Measurements from ENCODE around the gene APH1B.
"Not testable (repeated sequence)": the region's sequence is repeated elsewhere in the genome, so short reads cannot be mapped to it uniquely, and the experiment has no call there.

Gene APH1B

DNA sequence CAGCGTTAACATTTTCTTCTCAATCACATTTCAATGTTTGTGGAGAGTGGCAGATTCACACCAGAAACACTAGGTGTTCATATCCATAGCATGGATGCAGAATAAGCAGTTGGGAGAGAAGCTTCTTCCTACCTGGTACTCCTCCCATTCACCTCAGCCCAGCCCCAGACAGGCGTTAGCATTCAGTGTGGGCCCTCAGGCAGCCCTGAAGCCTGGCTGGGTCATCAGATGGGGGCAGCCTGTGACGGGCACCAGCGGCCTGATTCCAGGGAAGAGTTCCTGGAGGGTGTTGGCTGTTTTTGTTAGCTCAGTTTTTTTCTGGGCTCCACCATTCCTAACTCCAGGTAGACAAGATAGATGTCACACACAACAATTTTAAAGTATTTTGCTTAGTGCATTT, 31.1 kb downstream of the APH1B start:
- TF ChIP-seq SP1 (IDR thresholded peaks at IDR 0.05) (no peak), FOXK2 (IDR thresholded peaks at IDR 0.05) (no peak), ELF4 (IDR thresholded peaks at IDR 0.05) (no peak)
- ChIA-PET CTCF (no interaction called here), POLR2A (no interaction called here)
- DNase-seq (ENCODE audit: extremely low spot score): no peak

DNA sequence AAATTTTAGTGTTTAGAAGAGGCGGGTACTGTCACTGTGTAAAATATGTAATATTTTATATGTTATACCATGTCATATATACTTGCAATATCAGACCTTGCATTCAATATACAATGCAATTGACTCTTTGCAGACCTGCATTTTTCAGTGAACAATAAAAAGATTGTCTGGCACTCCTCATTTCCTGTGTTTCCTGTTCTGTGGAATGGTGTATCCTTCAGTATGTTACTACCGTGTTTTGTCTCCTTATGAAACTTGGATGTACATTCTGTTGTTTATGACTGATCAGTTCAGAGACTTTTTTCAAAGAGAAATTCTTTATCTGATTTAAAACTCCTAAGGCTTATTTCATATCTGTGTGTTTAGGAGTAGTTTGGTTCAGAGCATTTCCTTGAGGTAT, 31.5 kb downstream of the APH1B start:
- POLR2A ChIA-PET: no interaction called here
- TF ChIP-seq CTBP1 (IDR thresholded peaks at IDR 0.05; ENCODE audit: borderline replicate concordance) (no peak), FOXM1 (IDR thresholded peaks at IDR 0.05; ENCODE audit: borderline replicate concordance) (no peak), ARNT (IDR thresholded peaks at IDR 0.05) (no peak), L3MBTL2 (conservative IDR thresholded peaks at IDR 0.05) (no peak), FOXK2 (IDR thresholded peaks at IDR 0.05) (no peak)
- CTCF ChIA-PET: no interaction called here
- DNase-seq (ENCODE audit: extremely low spot score): no peak

DNA sequence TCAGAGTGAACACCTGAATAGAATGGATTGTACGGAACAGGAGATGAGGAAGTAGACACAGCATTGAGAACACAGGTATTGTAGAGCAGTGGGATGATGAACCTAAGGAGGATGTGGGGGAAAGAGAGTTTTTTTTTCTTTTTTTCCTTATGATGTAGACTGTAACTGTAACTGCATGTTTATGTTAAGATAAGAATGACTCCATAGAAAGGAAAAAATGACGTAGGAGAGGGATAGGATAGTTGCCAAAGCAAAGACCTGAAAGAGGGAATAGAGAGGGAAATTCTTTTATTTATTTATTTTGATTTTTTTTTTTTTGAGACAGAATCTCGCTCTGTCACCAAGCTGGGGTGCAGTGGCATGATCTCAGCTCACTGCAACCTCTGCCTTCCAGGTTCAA, 33.2 kb downstream of the APH1B start:
- POLR2A ChIA-PET: no interaction called here
- CTCF ChIA-PET: no interaction called here
- TF ChIP-seq SP1 (IDR thresholded peaks at IDR 0.05) (no peak), FOXA1 (IDR thresholded peaks at IDR 0.05) (no peak), TARDBP (IDR thresholded peaks at IDR 0.05) (no peak), ELF4 (IDR thresholded peaks at IDR 0.05) (no peak), FOXK2 (IDR thresholded peaks at IDR 0.05) (no peak), FOXM1 (IDR thresholded peaks at IDR 0.05; ENCODE audit: borderline replicate concordance) (no peak), ARNT (IDR thresholded peaks at IDR 0.05) (no peak)
- no peak for DNase-seq (ENCODE audit: extremely low spot score)

DNA sequence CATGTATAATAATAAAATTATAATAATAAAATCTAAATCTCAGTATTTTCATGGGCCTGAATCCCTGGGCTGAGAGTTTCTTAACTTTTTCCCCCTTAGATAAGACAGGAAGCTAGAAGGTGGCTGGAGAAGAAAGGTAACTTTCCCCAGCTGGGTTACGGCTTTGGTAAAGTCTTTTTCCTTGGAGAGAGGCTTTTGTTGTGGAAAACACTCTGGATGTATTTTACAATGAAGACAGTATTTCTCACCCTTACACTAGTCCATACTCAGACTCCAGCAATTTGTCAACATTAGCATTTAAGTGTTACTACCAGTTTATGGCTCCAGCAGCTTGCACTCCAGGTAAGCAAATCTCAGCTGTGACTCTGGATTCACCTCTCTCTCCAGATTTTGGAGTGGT, 34.9 kb downstream of the APH1B start:
- CTCF ChIA-PET: interaction anchor here (0.6 kb wide), 1 partner anchor 23 kb away, joined by 3 read pairs; no protein-coding TSS in a partner anchor
- no peak for TF ChIP-seq SP1 (IDR thresholded peaks at IDR 0.05)
- no peak for DNase-seq (ENCODE audit: extremely low spot score)
- POLR2A ChIA-PET: interaction anchor here (0.6 kb wide), 1 partner anchor 63 kb away, joined by 4 read pairs; no protein-coding TSS in a partner anchor

DNA sequence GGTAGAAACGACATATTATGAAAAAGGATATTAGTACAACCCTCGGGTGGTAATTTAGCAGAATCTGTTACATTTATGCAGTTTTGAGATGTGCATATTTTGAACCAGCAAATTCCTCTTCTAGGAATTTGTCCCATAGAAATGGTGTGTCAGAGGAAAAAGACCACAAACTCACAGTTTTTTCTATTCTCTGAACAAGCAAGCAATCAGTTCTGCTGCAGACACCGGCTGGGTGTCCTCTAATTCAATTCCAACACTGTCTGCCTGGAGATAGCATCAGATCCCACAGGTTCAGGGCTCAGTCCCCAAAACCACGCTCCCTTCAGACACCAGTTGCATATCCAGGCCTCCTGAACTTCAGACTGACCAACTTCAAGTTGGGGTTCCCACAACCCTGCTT, 36.4 kb downstream of the APH1B start:
- TF ChIP-seq ZNF384 (IDR thresholded peaks at IDR 0.05) (no peak), L3MBTL2 (conservative IDR thresholded peaks at IDR 0.05) (no peak), TARDBP (IDR thresholded peaks at IDR 0.05) (no peak), ELF4 (IDR thresholded peaks at IDR 0.05) (no peak), CTBP1 (IDR thresholded peaks at IDR 0.05; ENCODE audit: borderline replicate concordance) (no peak), SP1 (IDR thresholded peaks at IDR 0.05) (no peak), HDGF (IDR thresholded peaks at IDR 0.05; ENCODE audit: borderline replicate concordance) (no peak), NFRKB (IDR thresholded peaks at IDR 0.05) (no peak)
- no peak for DNase-seq (ENCODE audit: extremely low spot score)
- ChIA-PET CTCF (no interaction called here), POLR2A (no interaction called here)

DNA sequence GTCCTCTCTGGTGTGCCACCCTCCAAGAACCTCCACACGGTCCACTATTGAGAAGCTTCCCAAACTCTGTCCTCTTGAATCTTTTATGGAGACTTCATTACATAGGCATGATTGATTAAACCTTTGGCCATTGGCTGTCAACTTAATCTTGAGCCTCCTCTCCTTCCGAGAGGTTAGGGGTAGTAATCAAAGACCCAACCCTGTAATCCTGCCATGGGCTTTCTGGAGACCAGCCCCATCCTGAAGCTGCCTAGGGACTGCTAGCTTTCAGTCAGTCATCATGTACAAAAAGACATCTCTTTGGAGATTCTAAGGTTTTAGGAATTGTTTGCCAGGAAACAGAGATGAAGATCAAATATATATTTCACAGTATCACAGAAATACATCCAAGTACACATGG, 37.0 kb downstream of the APH1B start:
- POLR2A ChIA-PET: no interaction called here
- TF ChIP-seq TARDBP (IDR thresholded peaks at IDR 0.05) (no peak), ARNT (IDR thresholded peaks at IDR 0.05) (no peak), ZNF384 (IDR thresholded peaks at IDR 0.05) (no peak), LEF1 (IDR thresholded peaks at IDR 0.05; ENCODE audit: borderline replicate concordance) (no peak), FOXM1 (IDR thresholded peaks at IDR 0.05; ENCODE audit: borderline replicate concordance) (no peak), CTBP1 (IDR thresholded peaks at IDR 0.05; ENCODE audit: borderline replicate concordance) (no peak), SP1 (IDR thresholded peaks at IDR 0.05) (no peak), NFRKB (IDR thresholded peaks at IDR 0.05) (no peak), L3MBTL2 (conservative IDR thresholded peaks at IDR 0.05) (no peak), HDGF (IDR thresholded peaks at IDR 0.05; ENCODE audit: borderline replicate concordance) (no peak), ELF4 (IDR thresholded peaks at IDR 0.05) (no peak), BHLHE40 (IDR thresholded peaks at IDR 0.05; ENCODE audit: borderline replicate concordance) (no peak), FOXA1 (IDR thresholded peaks at IDR 0.05) (no peak), FOXK2 (IDR thresholded peaks at IDR 0.05) (no peak), SUZ12 (IDR thresholded peaks at IDR 0.05) (no peak)
- TF ChIP-seq, protein P1, sequence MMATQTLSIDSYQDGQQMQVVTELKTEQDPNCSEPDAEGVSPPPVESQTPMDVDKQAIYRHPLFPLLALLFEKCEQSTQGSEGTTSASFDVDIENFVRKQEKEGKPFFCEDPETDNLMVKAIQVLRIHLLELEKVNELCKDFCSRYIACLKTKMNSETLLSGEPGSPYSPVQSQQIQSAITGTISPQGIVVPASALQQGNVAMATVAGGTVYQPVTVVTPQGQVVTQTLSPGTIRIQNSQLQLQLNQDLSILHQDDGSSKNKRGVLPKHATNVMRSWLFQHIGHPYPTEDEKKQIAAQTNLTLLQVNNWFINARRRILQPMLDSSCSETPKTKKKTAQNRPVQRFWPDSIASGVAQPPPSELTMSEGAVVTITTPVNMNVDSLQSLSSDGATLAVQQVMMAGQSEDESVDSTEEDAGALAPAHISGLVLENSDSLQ (IDR thresholded peaks at IDR 0.05): no peak
- CTCF ChIA-PET: no interaction called here
- no peak for DNase-seq (ENCODE audit: extremely low spot score)

DNA sequence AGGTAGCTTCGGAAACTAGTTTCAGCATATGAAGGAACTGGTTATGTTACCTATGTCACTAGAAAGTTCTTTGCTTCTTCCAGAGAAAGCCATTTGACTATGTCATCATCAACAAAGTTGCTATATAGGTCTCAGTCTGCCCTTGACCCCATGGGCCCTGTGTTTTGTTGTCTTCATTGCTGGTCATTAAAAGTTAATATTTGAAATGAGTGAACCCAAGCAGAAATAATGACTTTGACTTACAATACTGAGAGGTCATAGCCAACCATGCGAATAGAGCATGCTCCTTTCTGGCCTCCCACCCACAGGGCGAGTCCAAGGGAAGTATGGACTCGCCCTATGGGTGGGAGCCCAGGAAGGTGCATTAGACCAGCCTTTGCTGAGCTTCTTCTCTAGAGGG, 40.9 kb downstream of the APH1B start:
- ChIA-PET CTCF (no interaction called here), POLR2A (no interaction called here)
- DNase-seq (ENCODE audit: extremely low spot score): no peak
- TF ChIP-seq L3MBTL2 (conservative IDR thresholded peaks at IDR 0.05) (no peak), LEF1 (IDR thresholded peaks at IDR 0.05; ENCODE audit: borderline replicate concordance) (no peak), ELF4 (IDR thresholded peaks at IDR 0.05) (no peak), HDGF (IDR thresholded peaks at IDR 0.05; ENCODE audit: borderline replicate concordance) (no peak), FOXM1 (IDR thresholded peaks at IDR 0.05; ENCODE audit: borderline replicate concordance) (no peak), SP1 (IDR thresholded peaks at IDR 0.05) (no peak), FOXA1 (IDR thresholded peaks at IDR 0.05) (no peak), ZNF384 (IDR thresholded peaks at IDR 0.05) (no peak), FOXK2 (IDR thresholded peaks at IDR 0.05) (no peak), CTBP1 (IDR thresholded peaks at IDR 0.05; ENCODE audit: borderline replicate concordance) (no peak), ARNT (IDR thresholded peaks at IDR 0.05) (no peak), SUZ12 (IDR thresholded peaks at IDR 0.05) (no peak), NFRKB (IDR thresholded peaks at IDR 0.05) (no peak), BHLHE40 (IDR thresholded peaks at IDR 0.05; ENCODE audit: borderline replicate concordance) (no peak), TARDBP (IDR thresholded peaks at IDR 0.05) (no peak)
- TF ChIP-seq, protein P1 (IDR thresholded peaks at IDR 0.05): no peak

DNA sequence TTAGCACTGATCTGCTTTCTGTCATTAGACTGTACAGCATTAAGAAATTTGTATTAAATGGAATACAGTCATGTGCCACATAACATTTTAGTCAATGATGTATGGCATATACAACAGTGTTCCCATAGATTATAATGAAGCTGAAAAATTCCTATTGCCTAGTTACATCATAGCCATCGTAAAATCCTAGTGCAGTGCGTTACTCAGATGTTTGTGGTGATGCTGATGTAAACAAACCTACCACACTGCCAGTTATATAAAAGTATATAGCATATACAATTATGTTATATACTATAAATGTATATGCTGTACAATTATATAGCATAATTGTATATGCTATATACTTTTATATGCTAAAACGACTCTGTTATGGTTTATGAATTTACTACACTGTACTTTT, 41.7 kb downstream of the APH1B start:
- TF ChIP-seq ARNT (IDR thresholded peaks at IDR 0.05) (no peak), ELF4 (IDR thresholded peaks at IDR 0.05) (no peak), CTBP1 (IDR thresholded peaks at IDR 0.05; ENCODE audit: borderline replicate concordance) (no peak), SP1 (IDR thresholded peaks at IDR 0.05) (no peak), FOXM1 (IDR thresholded peaks at IDR 0.05; ENCODE audit: borderline replicate concordance) (no peak), BHLHE40 (IDR thresholded peaks at IDR 0.05; ENCODE audit: borderline replicate concordance) (no peak), TARDBP (IDR thresholded peaks at IDR 0.05) (no peak)
- POLR2A ChIA-PET: no interaction called here
- no peak for DNase-seq (ENCODE audit: extremely low spot score)
- CTCF ChIA-PET: no interaction called here

DNA sequence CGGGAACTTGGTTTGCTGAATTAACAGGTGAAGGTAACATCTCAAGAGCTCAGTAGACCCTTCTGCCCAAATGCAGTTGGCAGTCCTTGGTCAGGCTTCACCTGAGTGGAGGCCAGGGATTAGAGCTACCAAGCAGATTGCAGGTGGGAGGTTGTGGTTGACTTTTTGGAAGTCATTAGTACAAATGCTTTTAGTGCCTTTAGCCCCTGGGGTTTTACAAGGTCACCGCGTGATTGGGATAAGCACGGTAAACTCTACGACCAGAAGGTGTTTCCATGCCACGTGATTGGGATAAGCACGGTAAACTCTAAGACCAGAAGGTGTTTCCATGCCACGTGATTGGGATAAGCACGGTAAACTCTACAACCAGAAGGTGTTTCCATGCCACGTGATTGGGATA, 43.0 kb downstream of the APH1B start:
- CTCF ChIA-PET; POLR2A ChIA-PET; DNase-seq (ENCODE audit: extremely low spot score): not testable (repeated sequence)

DNA sequence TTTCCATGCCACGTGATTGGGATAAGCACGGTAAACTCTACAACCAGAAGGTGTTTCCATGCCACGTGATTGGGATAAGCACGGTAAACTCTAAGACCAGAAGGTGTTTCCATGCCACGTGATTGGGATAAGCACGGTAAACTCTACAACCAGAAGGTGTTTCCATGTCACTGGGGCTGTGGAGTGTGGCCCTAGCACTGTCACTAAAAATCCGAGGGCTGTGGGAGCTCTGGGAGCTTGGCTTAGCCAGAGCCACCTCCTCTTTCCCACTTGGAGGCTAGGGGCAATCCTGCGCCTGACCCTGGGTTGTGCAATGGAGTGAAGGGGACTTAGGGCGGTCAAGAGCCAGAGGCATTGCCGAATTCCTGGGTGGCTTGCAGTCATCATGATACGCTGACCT, 43.6 kb downstream of the APH1B start:
- DNase-seq (ENCODE audit: extremely low spot score); POLR2A ChIA-PET; CTCF ChIA-PET: not testable (repeated sequence)

Measured in HEK293T (cell line).